ENCODE measurements around the gene KNDC1. TPM values are rescaled to one million over a fixed set of nuclear protein-coding genes. Genes with fewer than 3 reads are reported as not detected.
A peak's percentile ranks its signal among the peaks of the same experiment; 100 is the strongest.

Gene KNDC1
- total RNA-seq, 1 experiment from 2014 or later, result 0.39 TPM

DNA sequence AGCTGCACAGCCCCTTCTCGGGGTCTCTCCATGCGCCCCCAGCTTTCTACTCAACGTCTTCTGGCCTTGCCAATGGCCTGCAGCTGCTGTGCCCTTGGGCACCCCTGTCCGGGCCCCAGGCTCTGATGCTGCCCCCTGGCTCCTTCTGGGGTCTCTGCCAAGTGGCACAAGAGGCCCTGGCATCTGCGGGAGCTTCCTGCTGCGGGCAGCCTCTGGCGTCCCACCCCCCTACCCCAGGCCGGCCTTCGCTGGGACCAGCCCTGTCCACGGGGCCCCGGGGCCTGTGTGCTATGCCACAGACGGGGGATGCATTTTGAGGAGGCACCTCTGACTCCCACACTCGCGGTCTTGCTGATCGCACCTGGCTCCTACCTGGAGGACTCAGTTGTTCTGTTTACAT, 80.0 kb downstream of the KNDC1 start:
- DNase-seq (ENCODE audit: low spot score), result no peak

DNA sequence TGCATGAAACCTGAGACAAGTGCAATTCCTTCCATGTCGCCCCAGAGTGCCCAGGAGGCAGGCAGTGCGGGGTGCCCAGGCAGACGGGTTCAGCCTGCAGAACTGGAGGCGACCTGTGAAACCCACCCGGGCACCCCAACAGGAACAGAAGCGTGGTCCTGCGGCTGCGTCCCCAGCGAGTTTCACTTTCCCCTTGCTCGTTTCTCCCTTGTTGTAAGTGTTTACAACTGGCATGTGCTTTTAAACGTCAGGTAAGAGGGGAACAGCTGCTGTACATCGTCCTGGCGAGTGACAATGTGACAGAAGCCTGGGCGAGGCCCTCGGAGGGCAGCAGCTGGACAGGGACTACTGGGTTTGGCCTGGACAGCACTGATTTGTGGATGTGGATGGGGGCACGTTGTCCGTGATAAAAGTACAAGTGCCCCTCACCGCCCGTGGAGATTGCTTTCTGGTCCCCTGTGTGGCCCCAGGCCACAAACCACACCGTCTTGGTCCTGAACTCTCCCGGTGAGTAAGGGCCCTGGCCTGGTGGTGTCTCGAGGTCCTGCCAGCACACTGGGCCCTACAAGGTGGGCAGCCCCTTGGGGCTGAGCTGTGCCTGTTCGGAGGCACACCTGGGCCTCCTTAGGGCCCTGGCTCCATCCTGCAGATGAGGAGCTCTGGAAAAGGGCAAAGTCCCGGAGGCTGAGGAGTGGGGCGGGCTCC, 81.6 kb downstream of the KNDC1 start:
- DNase-seq (ENCODE audit: low spot score), result no peak

DNA sequence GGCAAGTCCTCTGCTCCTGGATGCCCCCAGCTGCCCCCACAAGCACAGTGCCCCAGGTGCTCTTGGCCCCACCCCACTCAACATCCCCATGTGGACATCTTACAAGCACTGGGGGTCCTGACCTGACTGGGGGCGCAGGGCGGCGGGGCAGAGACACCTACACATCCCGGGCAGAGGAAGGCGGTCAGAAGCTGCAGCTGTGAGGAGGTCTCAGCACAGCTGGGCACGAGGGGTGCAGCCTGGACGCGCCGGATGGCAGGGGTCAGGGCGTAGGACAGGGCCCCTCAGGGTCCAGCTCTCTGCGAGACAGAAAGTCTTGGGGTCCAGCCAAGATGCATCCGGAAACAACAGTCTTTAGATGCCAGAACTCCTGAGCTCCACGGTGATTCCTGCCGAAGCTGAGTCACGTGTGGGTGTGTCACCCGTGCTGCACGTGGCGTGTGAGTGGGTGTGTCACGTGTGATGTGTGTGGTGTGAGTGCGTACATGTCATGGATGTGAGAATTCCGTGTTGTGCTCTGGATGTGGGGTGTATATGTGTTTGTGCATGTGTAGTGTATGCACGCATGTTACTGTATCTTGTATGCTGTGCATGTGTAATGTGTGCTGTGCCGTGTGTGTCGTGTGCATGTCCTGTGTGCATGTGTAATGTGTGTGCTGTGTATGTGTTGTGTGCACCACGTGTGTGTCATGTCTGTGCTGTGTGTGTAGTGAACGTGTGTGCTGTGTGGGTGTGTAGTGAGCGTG, 82.8 kb downstream of the KNDC1 start:
- peak; percentile 36 for DNase-seq (ENCODE audit: low spot score)

DNA sequence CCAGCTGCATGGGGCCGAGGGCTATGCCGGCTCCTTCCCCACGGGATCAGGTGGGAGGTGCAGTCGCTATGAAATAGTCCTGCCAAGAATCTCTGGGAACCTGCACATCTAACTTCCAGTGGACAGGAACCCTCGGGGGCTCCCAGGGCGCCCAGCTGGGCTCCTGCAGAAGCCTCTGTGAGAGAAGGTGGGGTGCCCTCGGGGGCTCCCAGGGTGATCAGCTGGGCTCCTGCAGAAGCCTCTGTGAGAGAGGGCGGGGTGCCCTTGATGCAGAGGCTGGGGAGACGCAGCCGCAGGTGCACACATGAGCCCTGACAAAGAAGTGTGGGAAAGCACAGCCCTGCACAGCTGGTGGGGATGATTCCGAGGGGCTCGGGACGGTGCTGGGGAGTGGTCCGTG, 83.6 kb downstream of the KNDC1 start:
- no peak for DNase-seq (ENCODE audit: low spot score)

DNA sequence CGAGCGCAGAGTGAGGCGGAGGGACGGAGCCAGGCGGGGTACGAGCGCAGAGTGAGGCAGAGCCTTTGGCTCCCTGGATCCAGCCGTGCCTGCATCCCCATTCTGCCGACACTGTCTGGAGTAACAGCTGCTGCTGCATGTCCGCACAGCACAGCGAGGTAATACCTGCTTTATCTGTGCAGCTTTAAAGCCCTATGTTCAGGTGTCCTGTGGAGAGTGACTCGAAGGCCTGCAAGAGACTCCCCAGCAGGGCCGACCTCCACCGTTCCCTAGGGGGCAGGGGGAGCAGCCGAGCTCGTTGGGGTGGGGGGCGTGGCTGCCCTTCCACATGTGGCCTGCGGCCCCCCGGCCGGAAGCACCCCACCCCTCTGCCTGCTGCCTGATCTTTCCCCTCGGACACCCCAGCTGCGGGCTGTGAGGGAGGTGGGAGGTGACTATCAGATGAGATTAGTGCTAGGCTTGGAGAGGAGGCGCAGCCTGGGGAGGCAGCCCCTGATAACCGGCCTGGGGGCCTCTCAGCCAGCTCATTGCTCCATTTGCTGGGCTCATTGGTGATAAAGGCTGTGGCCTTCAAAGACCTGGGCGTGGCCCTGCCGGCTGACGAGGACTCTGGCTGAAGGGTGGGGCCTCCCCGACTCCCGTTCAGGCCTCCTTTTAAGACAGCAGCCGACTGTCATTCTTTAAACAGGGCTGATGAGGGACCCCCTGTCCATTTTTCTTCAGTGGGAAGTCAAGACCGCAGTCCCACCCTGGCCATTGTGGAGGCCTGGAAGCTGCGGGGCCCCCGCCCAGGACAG, 85.6 kb downstream of the KNDC1 start:
- DNase-seq (ENCODE audit: low spot score), result no peak

DNA sequence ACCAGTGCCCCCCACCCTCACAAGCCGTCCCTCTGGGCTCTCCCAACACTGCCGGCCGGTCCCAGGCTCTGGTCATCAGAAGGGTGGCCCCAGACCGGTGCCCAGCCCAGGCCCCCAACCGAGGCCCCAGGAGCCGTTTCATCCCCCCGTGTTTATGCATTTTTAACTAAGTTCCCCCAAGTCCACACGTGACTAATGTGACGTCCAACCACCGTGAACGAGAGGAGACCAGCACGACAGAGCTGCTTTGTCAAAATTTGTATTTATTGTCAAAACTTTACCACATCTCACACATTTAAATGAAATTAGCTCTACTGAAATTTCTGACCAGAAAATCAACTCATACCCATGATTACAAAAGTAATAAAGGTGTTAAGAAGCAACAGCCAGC, 86.2 kb downstream of the KNDC1 start:
- no peak for DNase-seq (ENCODE audit: low spot score)

DNA sequence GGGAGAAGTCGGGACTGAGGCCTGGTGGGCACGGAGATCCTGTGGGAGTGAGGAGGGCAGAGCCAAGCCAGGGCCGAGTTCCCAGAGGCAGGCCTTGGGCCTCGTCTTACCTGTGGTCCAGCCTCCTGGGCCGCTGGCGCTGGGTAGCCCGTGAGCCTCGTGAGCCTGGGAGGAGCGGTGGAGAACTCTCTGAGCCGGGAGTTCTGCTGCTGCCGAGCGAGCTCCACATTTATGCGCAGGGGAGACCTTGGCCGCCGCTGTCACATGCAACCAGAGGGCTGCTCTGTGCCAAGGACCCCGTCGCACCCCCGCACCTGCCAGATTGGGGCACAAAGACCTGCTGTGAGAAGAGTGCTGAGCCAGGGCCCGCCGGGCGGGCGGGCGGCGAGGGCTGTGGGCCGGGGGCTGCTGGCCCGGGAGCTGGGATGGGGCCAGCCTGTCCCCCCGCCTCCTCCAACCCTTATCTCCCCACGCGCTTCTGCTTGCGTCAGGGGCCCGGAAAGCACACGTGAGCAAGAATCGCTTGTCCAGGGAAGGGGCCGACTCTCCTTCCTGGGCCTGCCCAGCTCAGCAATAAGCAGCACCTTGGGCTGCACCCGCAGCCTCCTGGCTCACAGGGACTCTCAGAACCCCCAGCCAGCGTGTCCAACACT, 87.8 kb downstream of the KNDC1 start:
- no peak for DNase-seq (ENCODE audit: low spot score)

DNA sequence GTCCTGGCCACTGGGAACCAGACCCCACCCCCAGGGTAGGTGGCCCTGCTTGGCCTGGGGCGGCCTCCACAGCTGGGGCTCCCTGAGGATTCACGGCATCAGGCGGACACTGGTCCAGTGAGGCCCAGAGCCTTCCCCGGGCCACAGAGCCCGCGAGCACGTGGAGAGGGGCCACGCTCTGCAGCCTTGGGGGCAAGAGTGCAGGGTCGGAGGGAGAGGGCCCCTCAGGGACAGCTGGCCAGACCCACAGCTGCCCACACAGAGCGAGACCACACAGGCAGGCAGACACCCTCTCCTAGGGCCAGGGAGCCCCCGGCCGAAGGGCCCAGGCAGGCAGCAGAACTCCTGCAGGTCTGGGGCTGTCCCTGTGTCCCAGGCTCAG, 88.3 kb downstream of the KNDC1 start:
- no peak for DNase-seq (ENCODE audit: low spot score)

DNA sequence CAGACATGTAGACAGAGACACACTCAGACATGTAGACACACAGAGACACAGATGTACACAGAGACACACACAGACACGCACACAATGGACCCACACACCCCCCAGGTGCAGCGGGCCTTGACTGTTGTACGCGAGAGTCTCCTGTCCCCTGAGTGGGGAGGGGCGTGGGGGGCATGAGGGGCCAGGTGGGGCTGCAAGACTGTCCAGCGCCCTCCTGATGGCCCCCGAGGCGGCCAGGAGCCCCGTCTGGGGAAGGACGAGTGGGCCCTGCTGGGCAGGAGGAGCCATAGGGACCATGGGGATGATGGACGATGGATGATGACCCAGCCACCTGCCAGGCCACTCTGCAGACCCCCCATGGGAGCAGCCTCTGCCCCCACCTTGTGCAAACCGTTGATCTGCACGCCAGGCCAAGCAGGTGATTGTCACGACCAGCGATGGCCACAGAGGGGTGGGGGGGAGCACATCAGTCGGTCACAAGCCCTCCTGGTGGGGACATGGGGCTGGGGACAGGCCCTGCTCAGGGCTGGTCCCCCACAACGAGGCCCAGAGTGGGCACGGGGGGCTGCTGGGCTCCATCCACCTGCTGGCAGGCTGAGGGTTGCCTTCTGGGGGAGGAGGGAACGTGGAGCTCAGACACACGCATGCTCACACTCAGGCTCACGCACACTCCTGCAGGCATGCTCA, 89.2 kb downstream of the KNDC1 start:
- no peak for DNase-seq (ENCODE audit: low spot score)

DNA sequence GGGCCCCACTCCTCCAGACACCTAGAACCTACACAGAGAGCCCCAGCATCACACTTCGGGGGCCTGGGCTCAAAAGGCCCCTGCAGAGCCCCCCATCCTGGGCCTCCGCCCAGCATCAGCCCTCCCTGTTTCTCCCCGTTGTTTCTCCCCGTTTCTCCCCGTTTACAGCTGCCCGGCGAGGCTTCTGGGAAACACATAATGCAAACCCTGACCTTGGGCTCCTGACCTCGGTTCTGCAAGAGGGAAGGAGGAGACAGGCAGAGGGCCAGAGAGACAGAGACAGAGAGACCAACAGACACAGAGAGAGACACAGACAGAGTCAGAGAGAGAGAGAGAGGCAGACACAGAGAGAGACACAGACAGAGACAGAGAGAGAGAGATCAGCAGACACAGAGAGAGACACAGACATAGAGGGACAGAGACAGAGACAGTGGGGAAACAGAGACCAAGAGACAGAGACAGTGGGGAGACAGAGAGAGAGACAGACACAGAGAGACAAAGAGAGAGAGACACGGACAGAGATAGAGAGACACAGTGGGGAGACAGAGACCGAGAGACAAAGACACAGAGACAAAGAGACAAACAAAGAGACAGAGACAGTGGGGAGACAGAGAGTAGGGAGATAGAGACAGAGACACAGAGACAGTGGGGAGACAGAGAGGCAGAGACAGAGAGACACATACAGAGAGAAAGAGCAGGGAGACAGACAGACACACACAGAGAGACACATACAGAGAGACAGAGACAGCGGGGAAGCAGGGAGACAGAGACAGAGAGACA, 90.1 kb downstream of the KNDC1 start:
- DNase-seq (ENCODE audit: low spot score), result no peak

DNA sequence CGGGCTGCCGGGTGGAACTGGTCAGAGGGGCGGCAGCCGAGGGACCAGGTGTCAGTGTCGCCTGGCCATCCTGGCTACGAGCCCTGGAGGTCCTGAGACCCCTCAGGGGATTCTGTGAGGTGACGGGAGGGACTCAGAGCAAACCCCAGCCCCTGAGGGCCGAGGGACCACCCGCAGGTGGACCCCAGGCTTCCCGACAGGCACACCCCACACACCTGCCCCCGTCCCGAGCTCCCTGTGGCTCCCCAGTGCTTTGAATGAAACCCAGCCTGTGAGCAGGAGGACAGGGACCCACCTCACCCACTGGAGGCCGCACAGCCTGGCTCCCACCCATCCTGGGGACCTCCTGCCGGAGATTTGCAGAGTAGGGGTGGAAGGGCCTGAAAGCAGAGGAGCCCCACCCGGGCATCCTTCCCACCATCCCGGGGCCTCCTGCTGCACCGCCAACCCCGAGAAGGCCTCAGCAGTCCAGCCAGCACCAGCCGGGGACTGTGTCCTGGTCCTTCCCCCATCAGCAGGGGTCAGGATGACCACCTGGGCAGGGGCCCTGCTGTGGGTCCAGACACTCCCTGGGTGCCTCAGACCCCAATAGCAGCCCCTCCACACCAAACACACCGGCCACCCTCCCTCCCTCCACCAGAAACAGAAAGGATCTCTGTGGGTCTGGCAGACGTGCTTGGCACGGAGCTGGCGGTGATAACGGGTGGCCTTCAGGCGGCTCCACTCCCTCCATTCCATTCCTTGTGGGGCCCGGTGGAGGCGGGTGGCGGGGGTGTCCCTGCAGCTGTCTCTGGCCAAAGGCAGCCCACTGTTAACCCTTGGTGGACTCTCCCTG, 91.6 kb downstream of the KNDC1 start:
- DNase-seq (ENCODE audit: low spot score), result no peak

DNA sequence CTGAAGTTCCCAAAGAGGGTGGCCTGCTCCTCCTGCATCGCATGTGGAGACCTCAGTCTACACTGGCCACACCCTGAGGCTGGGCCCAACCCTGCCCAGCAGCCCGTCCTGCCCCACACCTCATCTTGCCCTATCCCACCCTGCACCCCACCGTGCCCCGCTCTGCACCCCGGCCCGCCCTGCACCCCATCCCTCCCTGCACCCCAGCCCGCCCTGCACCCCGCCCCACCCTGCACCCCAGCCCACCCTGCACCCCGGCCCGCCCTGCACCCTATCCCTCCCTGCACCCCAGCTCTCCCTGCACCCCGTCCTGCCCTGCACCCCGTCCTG, 92.2 kb downstream of the KNDC1 start:
- no peak for DNase-seq (ENCODE audit: low spot score)

DNA sequence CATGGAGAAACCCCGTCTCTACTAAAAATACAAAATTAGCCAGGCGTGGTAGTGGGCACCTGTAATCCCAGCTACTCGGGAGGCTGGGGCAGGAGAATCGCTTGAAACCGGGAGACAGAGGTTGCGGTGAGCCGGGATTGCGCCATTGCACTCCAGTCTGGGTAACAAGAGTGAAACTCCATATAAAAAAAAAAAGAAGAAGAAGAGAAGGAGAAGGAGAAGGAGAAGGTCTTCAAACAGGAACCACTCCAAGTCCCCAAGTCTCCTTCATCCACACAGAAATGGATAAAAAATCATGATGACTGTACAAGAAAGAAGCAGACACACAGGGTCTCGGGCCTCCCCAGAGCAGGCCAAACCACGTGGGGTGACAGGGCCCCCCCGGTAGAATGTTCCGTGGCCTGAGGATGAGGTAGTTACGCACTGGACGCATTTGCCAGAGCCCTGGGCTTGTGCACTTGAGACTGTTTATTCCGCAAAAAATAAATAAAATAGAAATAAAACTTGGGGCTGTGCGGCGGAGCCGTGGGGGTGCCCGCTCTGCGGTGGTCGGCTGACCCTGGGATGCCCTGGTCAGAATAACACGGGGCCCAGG, 93.4 kb downstream of the KNDC1 start:
- no peak for DNase-seq (ENCODE audit: low spot score)

DNA sequence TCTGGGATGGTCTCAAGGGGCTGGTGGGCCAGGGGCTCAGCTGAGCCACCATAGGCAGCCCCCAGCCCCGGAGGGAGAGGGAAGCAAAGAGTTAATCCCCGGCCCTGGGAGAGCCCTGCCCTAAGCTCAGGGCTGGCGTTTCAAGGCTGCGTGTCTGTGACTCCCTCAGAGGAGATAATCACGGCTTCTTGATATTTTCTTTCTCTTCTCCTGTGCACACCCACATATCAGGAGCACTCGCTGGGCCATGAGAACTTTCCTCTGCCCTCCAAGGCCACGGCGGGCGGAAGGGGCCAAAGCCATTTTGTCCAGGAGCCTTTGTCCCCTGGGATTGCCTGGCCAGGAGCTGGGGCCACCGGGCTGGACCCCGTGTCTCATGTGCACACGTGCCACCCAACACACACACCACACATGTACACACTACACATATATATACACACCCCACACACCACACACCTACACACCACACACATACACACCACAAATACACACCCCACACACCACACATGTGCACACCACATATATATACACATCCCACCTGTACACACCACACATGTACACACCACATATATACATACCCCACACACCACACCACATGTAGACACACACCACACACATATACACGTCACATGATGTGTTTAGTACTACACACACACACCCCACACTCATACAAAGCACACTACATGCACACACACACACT, 94.6 kb downstream of the KNDC1 start:
- DNase-seq (ENCODE audit: low spot score), result no peak

DNA sequence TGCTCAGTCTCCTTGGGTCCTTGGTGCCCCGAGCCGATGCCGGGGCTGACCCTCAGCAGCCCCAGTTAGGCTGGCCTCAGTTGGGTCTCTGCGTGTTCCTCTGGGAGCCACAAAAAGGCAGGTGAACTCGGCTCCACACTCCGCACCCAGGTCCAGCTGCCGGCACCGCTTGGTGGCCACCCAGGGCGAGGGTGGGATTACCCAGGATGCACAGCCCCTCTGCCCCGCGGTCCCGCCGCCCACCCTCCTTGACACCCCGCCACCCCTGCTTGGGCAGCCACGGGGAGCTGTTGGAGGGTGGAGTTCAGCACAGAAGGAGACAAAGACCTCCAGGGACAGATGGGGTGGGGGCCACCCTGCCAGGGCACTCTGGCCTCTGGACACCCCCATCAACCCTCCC, 95.3 kb downstream of the KNDC1 start:
- DNase-seq (ENCODE audit: low spot score), result no peak

DNA sequence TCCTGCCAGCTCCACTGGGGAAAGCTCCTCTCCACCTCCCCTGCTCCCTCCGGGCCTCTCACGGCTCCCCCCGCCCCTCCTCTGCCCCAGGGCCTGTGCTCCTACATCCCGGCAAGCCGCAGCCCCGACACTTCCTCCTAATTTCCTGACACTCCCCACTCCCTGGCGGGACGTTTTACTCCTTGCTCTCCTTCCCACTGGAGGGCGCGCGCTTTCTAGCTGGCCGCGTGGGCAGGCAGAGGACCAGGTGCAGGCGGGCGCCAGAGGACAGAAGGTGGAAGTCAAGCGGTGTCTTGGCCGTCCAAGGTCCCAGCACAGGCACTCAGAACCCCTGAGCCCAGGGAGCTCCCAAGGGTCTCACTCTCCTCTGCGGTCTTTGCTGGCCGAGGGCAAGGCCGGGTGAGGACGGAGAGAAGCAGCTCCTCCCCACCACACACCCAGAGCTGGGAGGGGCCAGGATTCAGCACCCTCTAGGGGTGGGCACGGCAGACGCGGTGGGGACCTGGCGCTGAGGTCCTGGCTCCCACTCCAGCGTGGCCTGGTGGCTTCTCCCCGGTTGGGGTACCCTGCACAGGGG, 97.6 kb downstream of the KNDC1 start:
- no peak for DNase-seq (ENCODE audit: low spot score)

DNA sequence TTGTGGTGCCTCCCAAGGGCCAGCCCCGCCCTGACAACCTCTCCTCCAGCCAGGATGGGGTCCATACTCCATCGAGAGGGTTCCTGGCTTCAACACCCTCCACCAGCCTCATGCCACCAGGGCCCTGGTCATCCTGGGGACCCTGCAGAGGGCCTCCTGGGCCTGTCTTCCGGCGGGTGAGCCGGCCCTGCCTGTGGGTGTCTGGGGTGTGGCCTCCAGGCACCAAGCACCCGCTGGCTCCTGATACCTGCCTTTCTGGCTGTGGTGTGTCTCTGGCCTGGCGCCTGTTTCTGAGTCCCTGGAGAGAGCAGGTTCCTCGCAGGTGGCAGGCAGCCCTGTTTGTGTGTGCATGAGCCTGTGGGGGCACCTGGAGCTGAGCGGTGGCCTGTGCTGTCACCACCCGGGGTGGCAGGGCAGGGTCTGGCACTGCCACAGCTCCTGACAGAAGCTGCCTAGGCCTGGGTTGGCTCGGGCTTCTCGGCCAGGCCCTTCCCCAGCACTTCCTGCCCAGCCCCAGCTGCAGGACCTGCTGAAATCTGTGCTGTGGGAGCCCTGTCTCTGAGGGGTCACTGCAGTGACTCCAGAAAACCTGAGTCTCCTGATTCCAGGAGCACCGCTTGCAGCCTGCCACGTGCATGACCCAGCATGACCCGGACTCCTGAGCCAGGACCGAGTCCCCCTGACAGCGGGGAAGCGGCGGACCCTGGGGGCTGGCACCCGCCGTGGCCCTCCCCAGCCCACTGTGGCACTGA, 98.2 kb downstream of the KNDC1 start:
- no peak for DNase-seq (ENCODE audit: low spot score)

All from H4 (cell line).